NCI-H524 (cell line): ENCODE data around the gene KCNK13.
"Not testable (repeated sequence)": the region's sequence is repeated elsewhere in the genome, so short reads cannot be mapped to it uniquely, and the experiment has no call there.

Experiments
- DNase-seq, 2 experiments: peaks; one replicate each; lab custom pipeline; 2025; lab: John Stamatoyannopoulos, UW

KCNK13 gene

DNA sequence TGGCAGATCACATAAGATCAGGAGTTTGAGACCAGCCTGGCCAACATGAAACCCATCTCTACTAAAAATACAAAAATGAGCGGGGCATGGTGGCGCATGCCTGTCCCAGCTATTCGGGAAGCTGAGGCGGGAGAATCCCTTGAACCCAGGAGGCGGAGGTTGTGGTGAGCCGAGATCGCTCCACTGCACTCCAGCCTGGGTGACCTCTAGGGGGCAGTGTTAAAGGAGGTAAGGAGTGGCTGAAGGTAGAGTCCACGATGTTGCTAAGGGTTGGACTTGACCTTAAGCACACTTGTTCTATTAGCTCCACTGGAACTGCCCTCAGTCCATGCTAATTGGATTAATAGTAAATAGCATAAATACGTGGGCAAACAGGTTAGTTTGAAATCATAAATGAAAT is 132.1 kb downstream of the KCNK13 start:
- peak in 1 of 2 experiments; percentile 20 for DNase-seq

DNA sequence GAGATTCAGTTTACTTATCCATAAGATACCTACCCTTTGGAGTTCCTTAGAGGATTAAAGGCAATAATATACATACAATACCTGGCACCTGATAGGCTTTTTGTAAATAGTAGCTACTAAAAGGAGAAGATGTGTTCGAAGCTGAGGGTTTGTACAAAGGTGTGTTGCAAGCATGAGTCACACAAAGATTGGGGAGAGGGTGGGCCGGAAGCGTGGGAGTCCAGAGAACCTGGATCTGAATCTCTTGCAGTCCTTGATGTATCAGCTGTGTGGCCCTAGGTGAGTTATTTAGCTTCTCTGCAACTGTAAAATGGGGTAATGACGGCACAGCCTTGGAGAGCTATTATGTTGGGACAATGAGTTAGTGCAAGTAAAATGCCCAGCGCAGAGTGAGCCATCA is 132.9 kb downstream of the KCNK13 start:
- no peak for DNase-seq

GRCh38 chr14:90198541-90199060 is 136.8 kb downstream of the KCNK13 start:
- DNase-seq, result no peak

- DNase-seq, result not testable (repeated sequence)
Measured at GRCh38 chr14:90200546-90200945, 138.8 kb downstream of the KCNK13 start.

DNA sequence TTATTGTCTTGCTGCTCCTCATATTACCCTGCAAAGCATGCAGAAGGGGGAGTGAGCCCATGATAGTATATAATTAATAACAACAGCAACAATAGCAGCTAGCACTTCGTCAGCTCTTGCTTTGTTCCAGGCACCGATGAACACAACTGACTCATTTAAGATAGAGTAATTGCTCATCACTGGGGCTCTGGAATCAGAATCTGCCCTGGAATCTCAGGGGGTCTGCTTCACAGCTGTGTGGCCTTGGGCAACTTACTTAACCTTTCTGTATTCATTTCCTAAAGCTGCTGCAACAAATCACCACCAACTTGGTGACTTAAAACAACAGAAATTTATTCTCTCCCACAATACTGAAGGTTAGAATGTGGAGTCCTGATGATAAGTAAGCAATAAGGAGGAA is 139.6 kb downstream of the KCNK13 start:
- DNase-seq, result no peak

- peak in 1 of 2 experiments; percentile 36 for DNase-seq
Measured at GRCh38 chr14:90204516-90204915, 142.7 kb downstream of the KCNK13 start.

GRCh38 chr14:90213099-90213748 is 151.4 kb downstream of the KCNK13 start:
- DNase-seq, result no peak

DNA sequence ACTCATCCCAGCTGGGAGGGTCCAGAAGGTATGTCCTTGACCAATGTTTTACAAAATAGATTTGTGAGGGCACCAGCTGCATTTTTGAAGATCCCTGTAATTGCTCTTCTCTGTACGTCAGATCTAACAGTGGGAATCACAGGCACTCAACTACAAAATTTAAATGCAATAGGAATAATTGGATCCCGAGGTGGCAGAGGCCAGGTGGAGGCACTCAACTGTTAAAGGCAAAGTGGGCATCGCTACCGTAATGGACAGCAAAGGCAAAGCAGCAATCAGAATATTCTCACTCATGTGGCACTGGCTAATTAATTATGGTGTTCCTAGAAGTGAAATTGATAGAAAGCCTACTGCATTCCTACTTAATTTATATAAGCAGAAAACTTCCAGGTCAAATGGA is 166.7 kb downstream of the KCNK13 start:
- DNase-seq, result peak in 1 of 2 experiments; percentile 57

GRCh38 chr14:90229942-90230341 is 168.1 kb downstream of the KCNK13 start:
- DNase-seq, result not testable (repeated sequence)
